ENCODE results near the gene IQSEC3.
"Not testable (repeated sequence)": the region's sequence is repeated elsewhere in the genome, so short reads cannot be mapped to it uniquely, and the experiment has no call there.

The IQSEC3 gene

GRCh38 chr12:111699-112493 is 45.3 kb downstream of the IQSEC3 start:
- no peak for DNase-seq (ENCODE audit: low read depth in 2 of 2)

- no peak for DNase-seq (ENCODE audit: low read depth in 2 of 2)
Observed at GRCh38 chr12:113347-113746, 46.8 kb downstream of the IQSEC3 start.

- no peak for DNase-seq (ENCODE audit: low read depth in 2 of 2)
Observed at GRCh38 chr12:114626-115211, 48.2 kb downstream of the IQSEC3 start.

DNA sequence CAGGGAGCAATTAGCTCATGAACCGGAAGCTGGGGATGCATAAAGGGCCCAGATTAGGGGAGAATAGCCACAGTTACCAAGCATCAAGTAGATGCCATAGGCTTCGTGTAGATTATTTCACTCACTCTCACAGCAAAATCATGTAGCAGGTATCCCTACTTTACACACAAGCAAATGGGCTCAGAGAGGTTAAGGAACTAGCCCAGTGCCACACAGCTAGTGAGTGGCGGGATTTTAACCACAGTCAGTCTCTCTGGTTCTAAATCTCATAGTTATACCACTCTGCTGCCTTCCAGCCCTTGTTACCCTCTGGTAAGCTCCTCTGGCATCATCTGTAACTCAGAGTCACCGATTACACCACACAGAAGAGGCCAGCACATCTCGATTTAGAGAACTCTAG is 49.0 kb downstream of the IQSEC3 start:
- DNase-seq (ENCODE audit: low read depth in 2 of 2): no peak

GRCh38 chr12:115960-116915 is 49.7 kb downstream of the IQSEC3 start:
- DNase-seq (ENCODE audit: low read depth in 2 of 2): no peak

GRCh38 chr12:117311-117710 is 50.7 kb downstream of the IQSEC3 start:
- no peak for DNase-seq (ENCODE audit: low read depth in 2 of 2)

DNA sequence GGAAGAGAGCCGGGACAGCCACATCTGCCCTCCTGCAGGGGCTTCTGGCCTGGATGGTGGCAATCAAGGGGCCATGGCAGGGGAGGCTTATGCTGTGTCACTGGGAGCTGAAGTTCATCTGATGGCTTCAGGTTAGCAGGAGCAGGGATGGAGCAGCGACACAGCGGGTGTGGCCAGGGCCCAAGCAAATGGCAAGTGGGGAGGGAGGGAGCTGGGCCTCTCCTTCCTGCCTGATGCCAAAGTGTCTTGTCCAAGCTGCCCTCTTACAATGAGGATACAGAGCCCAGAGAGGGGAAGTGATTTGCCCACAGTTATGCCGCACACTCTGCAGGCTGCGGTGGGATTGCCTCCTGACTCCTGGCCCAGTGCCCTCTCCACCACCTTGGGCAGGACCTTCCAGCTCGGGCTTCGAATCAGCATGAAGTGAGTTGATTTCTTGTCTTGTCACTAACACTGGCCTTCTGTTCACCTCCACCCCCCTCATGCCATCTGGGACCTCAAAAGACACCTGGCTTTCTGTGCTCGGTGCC is 51.3 kb downstream of the IQSEC3 start:
- no peak for DNase-seq (ENCODE audit: low read depth in 2 of 2)

- DNase-seq (ENCODE audit: low read depth in 2 of 2): no peak
Observed at GRCh38 chr12:118591-118990, 52.0 kb downstream of the IQSEC3 start.

DNA sequence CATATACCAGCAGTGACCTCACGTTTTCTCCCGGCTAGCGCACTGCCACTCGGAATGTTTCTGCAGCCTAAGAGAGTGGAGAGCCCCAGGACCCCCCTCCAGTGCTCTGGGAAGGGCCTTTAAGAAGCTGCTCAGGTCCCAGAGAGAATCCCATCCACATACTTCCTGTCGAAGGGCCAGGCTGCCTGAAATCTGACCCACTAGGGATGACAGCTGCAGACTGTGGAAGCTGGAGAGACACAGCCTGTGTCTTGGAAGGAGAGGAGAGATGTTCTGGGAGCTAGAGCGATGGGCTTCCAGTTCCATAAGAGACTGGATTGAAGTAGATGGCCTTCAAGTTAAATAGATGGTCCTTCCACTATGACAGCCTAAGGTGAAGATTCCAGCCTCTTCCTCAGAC is 54.4 kb downstream of the IQSEC3 start:
- DNase-seq (ENCODE audit: low read depth in 2 of 2): no peak

GRCh38 chr12:121647-122046 is 55.1 kb downstream of the IQSEC3 start:
- no peak for DNase-seq (ENCODE audit: low read depth in 2 of 2)

GRCh38 chr12:125075-125474 is 58.5 kb downstream of the IQSEC3 start:
- DNase-seq (ENCODE audit: low read depth in 2 of 2): no peak

DNA sequence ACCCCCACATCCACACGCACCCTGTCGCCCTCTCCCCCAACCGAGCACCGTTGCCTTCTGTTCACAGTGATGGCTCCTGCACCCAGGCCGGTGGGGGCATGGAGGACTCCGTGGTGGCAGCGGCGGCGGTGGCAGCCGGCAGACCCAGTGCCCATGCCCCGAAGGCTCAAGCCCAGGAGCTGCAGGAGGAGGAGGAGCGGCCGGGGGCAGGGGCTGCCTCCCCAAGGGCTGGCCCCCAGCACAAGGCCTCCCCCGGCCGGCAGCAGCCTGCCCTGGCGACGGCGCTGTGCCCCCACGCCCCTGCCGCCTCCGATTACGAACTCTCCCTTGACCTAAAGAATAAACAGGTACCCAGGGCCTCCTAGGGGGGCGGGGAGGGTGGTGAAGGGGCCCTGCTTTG is 59.0 kb downstream of the IQSEC3 start:
- no peak for DNase-seq (ENCODE audit: low read depth in 2 of 2)

- no peak for DNase-seq (ENCODE audit: low read depth in 2 of 2)
Observed at GRCh38 chr12:128079-128478, 61.5 kb downstream of the IQSEC3 start.

GRCh38 chr12:129001-129400 is 62.4 kb downstream of the IQSEC3 start:
- DNase-seq (ENCODE audit: low read depth in 2 of 2): no peak

- DNase-seq (ENCODE audit: low read depth in 2 of 2): no peak
Observed at GRCh38 chr12:130519-130918, 64.0 kb downstream of the IQSEC3 start.

DNA sequence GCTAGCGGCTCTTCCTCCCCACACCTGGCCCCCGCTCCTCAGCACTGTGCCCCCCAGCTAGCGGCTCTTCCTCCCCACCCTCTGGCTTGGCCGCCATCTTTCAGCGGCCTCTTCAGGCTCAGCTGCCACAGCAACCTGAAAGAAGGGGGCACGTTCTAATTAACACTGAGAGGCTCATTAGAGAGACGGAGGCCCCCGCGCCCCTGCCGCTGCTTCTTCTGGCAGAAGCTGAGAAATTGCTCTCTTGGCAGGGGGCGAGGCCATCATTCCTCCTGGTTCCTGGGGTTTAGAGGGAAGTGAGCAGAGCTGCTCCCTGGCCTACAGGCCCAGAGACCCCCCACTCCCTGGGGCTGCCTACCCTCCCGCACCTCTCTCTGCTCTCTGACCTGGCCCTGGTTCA is 64.4 kb downstream of the IQSEC3 start:
- no peak for DNase-seq (ENCODE audit: low read depth in 2 of 2)

DNA sequence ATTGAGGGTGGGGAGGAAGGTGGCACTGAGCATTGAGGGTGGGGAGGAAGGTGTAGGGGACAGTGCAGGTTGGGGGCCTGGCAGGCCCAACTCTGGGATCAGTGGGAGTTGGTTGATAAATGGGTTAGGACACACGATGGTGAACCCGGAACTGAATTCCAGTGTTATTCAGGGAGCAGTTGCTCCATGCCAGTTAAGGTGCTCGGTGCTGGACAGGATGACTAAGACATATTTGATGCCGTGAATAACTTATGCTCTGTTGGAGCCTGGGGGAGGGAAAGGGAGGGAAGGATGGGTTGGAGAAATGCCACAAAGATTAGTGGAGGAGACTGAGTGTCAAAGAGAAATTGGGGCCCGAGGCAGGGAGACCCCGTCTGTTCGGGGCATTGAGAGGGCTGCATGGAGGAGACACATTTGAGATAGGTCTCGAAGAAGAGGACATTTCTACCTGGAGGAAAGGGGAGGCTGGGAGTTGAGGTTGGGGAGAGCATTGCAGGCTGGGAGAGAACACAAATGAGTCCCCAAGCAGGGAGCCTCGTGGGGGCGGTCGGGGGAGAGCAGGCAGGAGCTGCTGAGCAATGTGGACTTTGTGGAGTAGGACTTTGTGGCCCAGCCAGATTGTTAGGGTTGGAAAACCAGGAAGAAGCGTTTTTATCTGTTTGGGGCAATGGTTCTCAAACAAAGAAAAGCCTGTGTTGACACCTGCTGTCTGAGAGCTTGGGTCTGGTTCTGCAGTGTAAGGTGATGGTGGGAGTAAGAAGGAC is 65.3 kb downstream of the IQSEC3 start:
- DNase-seq (ENCODE audit: low read depth in 2 of 2): no peak

- not testable (repeated sequence) for DNase-seq (ENCODE audit: low read depth in 2 of 2)
Observed at GRCh38 chr12:133616-134232, 67.2 kb downstream of the IQSEC3 start.

GRCh38 chr12:135138-135537 is 68.6 kb downstream of the IQSEC3 start:
- no peak for DNase-seq (ENCODE audit: low read depth in 2 of 2)

- no peak for DNase-seq (ENCODE audit: low read depth in 2 of 2)
Observed at GRCh38 chr12:138171-138897, 71.8 kb downstream of the IQSEC3 start.
